SK-N-SH (cell line): Measurements from ENCODE around the gene PLXNA4. TPM values are rescaled to one million over a fixed set of nuclear protein-coding genes. Genes with fewer than 3 reads are reported as not detected.

ENCODE experiments used
- CTCF ChIA-PET: fragments of 300-600, 350-600 bp; formaldehyde crosslinking; extraction: SDS; loops from one replicate; lab custom pipeline; 2021; lab: Yijun Ruan, JAX
- POLR2A ChIA-PET: fragments of 350-600 bp; sonication (Branson Sonifier 250); formaldehyde crosslinking; extraction: SDS; loops from one replicate; lab custom pipeline; 2020; ENCODE audit warnings: antibody characterized with exemption, inconsistent platforms; lab: Yijun Ruan, JAX
- DNase-seq: peaks from one replicate; pipeline ENCODE4 v3.0.0; 2012
- H2AFZ ChIP-seq: fragments of 200-600 bp; sonication (generic); 2 replicates; pipeline ENCODE4 v1.8.1; 2016; ENCODE audit warnings: antibody characterized with exemption, mild to moderate bottlenecking, low read depth
- H3F3A ChIP-seq: fragments of 200-600 bp; sonication (generic); replicated peaks from 2 replicates; pipeline ENCODE3; 2016; ENCODE audit warnings: antibody characterized with exemption, mild to moderate bottlenecking; ENCODE audit not compliant: insufficient read depth
- H3K27ac ChIP-seq, 2 experiments: fragments of 200-500 bp in 1 of 2; fragments of 200-600 bp in 1 of 2; sonication (Bioruptor generic) in 1 of 2; sonication (generic), shearing (Covaris generic) in 1 of 2; 2 replicates each; pipeline versions ENCODE4 v1.5.1 to v1.6.1; 2014 to 2016; ENCODE audit warnings: low read depth in 2 of 2, inconsistent platforms in 1 of 2, low read length in 1 of 2, mild to moderate bottlenecking in 1 of 2, mixed read lengths in 1 of 2
- H3K27me3 ChIP-seq: fragments of 200-600 bp; sonication (generic), shearing (Covaris generic); 2 replicates; pipeline ENCODE4 v1.6.1; 2016; ENCODE audit warnings: mixed run types; ENCODE audit not compliant: insufficient read depth
- H3K36me3 ChIP-seq, 2 experiments: fragments of 200-500 bp in 1 of 2; fragments of 200-600 bp in 1 of 2; sonication (Bioruptor generic) in 1 of 2; sonication (generic) in 1 of 2; replicated peaks in 1 of 2; 2 replicates each; pipeline versions ENCODE3 to v1.5.1; 2014 to 2016; ENCODE audit warnings: low read length in 1 of 2, mild to moderate bottlenecking in 1 of 2; ENCODE audit not compliant: insufficient read depth in 2 of 2, control insufficient read depth in 1 of 2
- H3K4me1 ChIP-seq, 2 experiments: fragments of 200-500 bp in 1 of 2; fragments of 200-600 bp in 1 of 2; sonication (Bioruptor generic) in 1 of 2; sonication (generic), shearing (Covaris generic) in 1 of 2; 2 replicates each; pipeline versions ENCODE4 v1.5.1 to v1.6.1; 2014 to 2016; ENCODE audit warnings: low read depth in 1 of 2, low read length in 1 of 2, mixed run types in 1 of 2; ENCODE audit not compliant: insufficient read depth in 2 of 2, control insufficient read depth in 1 of 2
- H3K4me2 ChIP-seq: fragments of 200-600 bp; sonication (generic), shearing (Covaris generic); 2 replicates; pipeline ENCODE4 v1.6.1; 2017; ENCODE audit warnings: mixed run types
- H3K4me3 ChIP-seq, 2 experiments: fragments of 200-500 bp in 1 of 2; fragments of 200-600 bp in 1 of 2; sonication (Bioruptor generic) in 1 of 2; sonication (generic), shearing (Covaris generic) in 1 of 2; 2 replicates each; pipeline versions ENCODE4 v1.5.1 to v1.8.1; 2014 to 2016; ENCODE audit warnings: low read depth in 2 of 2, inconsistent platforms in 1 of 2, low read length in 1 of 2, mild to moderate bottlenecking in 1 of 2, mixed read lengths in 1 of 2, moderate library complexity in 1 of 2
- H3K79me2 ChIP-seq: fragments of 200-600 bp; sonication (generic); 2 replicates; pipeline ENCODE4 v1.8.1; 2017; ENCODE audit warnings: mild to moderate bottlenecking; ENCODE audit not compliant: insufficient read depth
- H3K9ac ChIP-seq: fragments of 200-600 bp; sonication (generic); 2 replicates; pipeline ENCODE4 v1.6.1; 2017; ENCODE audit warnings: mixed run types
- H3K9me2 ChIP-seq: fragments of 200-600 bp; sonication (generic); 2 replicates; pipeline ENCODE4 v1.6.1; 2017; ENCODE audit warnings: mixed run types
- H3K9me3 ChIP-seq: fragments of 200-600 bp; sonication (generic); 2 replicates; pipeline ENCODE4 v1.6.1; 2017; ENCODE audit warnings: mixed run types, mild to moderate bottlenecking, moderate library complexity
- H4K20me1 ChIP-seq: fragments of 200-600 bp; sonication (generic); 2 replicates; pipeline ENCODE4 v1.6.1; 2017; ENCODE audit warnings: mild to moderate bottlenecking, mixed run types; ENCODE audit not compliant: insufficient read depth
- CHD2 ChIP-seq: fragments of 150-350 bp; IDR thresholded peaks from 2 replicates; pipeline ENCODE4 v1.6.1; 2018; ENCODE audit warnings: low read length; ENCODE audit not compliant: partially characterized antibody
- ELF1 ChIP-seq: IDR thresholded peaks from 2 replicates; pipeline ENCODE4 v1.4.0; 2012
- EP300 ChIP-seq, 2 experiments: IDR thresholded peaks; 2 replicates each; pipeline versions ENCODE4 v1.4.0 to v1.6.1; 2012; ENCODE audit warnings: borderline replicate concordance in 1 of 2, low read depth in 1 of 2, low read length in 1 of 2
- EZH2phosphoT487 ChIP-seq: fragments of 200-600 bp; sonication (generic); IDR thresholded peaks from 2 replicates; pipeline ENCODE4 v1.6.1; 2017; ENCODE audit warnings: low read depth, mixed run types, mild to moderate bottlenecking, antibody characterized with exemption, moderate library complexity, borderline replicate concordance
- FOXM1 ChIP-seq: IDR thresholded peaks from 2 replicates; pipeline ENCODE4 v1.4.0; 2012; ENCODE audit warnings: low read depth, mild to moderate bottlenecking
- GATA2 ChIP-seq: sonication (generic); formaldehyde crosslinking; IDR thresholded peaks from 2 replicates; pipeline ENCODE4 v1.5.0; 2020; ENCODE audit warnings: mild to moderate bottlenecking, missing genetic modification reagents
- JUND ChIP-seq: IDR thresholded peaks from 2 replicates; pipeline ENCODE4 v1.4.0; 2012
- MEF2A ChIP-seq: IDR thresholded peaks from 2 replicates; pipeline ENCODE4 v1.4.0; 2012; ENCODE audit warnings: low read depth, borderline replicate concordance
- NRF1 ChIP-seq: IDR thresholded peaks from 2 replicates; pipeline ENCODE4 v1.6.1; 2012; ENCODE audit warnings: low read depth, mild to moderate bottlenecking, low read length
- RAD21 ChIP-seq: IDR thresholded peaks from 2 replicates; pipeline ENCODE4 v1.6.1; 2012; ENCODE audit warnings: mild to moderate bottlenecking, low read length
- RCOR1 ChIP-seq: fragments of 150-350 bp; IDR thresholded peaks from 2 replicates; pipeline ENCODE4 v1.6.1; 2017; ENCODE audit warnings: antibody characterized with exemption, low read length
- RFX5 ChIP-seq: IDR thresholded peaks from 2 replicates; pipeline ENCODE4 v1.6.1; 2012; ENCODE audit warnings: mild to moderate bottlenecking, improper control_type of control experiment, low read length
- RXRA ChIP-seq: IDR thresholded peaks from 2 replicates; pipeline ENCODE4 v1.4.0; 2012; ENCODE audit warnings: low read depth, mild to moderate bottlenecking, borderline replicate concordance
- SIN3A ChIP-seq: IDR thresholded peaks from 2 replicates; pipeline ENCODE4 v1.6.1; 2012; ENCODE audit warnings: low read depth, mild to moderate bottlenecking, low read length, moderate library complexity, borderline replicate concordance
- SMC3 ChIP-seq: IDR thresholded peaks from 2 replicates; pipeline ENCODE4 v1.6.1; 2012; ENCODE audit warnings: low read depth, low read length, improper control_type of control experiment
- TCF12 ChIP-seq: IDR thresholded peaks from 2 replicates; pipeline ENCODE4 v1.4.0; 2012
- YY1 ChIP-seq: IDR thresholded peaks from 2 replicates; pipeline ENCODE4 v1.4.0; 2012; ENCODE audit warnings: low read depth, mild to moderate bottlenecking
- WGBS: methylation state at CpG from one replicate; pipeline ENCODE4 v1.1.6; 2017; ENCODE audit warnings: low lambda C conversion rate; 5-methylcytosine and 5-hydroxymethylcytosine counted together
- polyA plus RNA-seq, 3 experiments: library from polyadenylated mRNA; depleted of rRNA; stranded (reverse); fragments of >200 nt; gene quantifications; 2 replicates each; pipeline ENCODE4 v1.2.3, GENCODE V29; 2012
- TF ChIP-seq, protein P1 (sequence below): fragments of 150-350 bp; IDR thresholded peaks from 2 replicates; pipeline ENCODE4 v1.6.1; 2016; ENCODE audit warnings: mild to moderate bottlenecking, low read depth, low read length
- TF ChIP-seq, protein P2 (sequence below): IDR thresholded peaks from 2 replicates; pipeline ENCODE4; 2012
- TF ChIP-seq, protein P3 (sequence below): IDR thresholded peaks from 2 replicates; pipeline ENCODE4 v1.4.0; 2012; ENCODE audit warnings: low read depth, borderline replicate concordance

The PLXNA4 gene
- polyA plus RNA-seq, 1 of the 3 experiments (the other 2 are of a cell fraction): 2.4 TPM

DNA sequence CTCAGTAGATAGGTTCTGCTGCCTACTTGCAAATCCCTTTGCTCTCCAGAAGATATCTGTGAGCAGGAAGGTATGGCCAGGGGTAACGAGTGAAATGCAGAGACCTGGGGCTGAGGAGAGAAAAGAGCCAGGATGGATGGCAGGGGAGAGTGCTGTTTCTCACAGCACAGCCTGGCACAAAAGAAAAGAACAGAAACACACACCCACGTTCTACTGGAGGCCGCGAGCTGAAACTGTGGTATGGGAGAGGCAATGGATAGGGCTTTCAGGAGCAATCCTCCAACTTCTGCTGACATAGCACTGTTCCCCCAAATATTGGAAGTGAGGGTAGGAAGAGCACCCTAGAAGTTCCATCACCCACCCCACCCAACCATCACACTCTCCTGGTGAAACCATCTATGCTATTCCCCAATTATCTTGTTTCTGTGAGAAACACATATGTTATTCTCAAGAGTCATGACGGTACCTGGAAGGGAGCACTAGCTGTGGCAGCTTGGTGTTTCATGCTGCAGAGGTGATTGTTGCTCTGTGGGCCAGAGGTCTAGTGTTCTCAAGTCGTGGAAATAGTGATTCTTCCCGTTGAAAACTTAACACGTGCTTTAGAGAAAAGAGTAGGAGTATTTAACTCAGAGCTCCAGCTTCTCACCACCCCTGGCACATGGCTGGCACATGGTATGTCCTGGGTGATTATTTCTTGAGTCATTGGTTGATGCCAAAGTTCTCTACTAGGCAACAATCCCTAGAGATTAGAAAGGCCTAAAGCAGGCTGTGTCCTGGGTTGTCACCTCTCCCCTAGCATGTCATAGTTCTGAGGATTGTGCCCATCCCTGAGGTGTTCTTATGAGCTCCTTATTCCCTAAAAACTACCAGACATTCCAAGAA lies 198.3 kb downstream of the PLXNA4 start:
- no peak overlapping the region for H3K4me2 ChIP-seq
- H3K36me3 ChIP-seq: no peaks in the 10 kb centered on the region
- H3K79me2 ChIP-seq: no peaks in the 10 kb centered on the region
- no peak overlapping the region for H3K9ac ChIP-seq
- no peak overlapping the region for H2AFZ ChIP-seq
- DNase-seq: no peak
- CTCF ChIA-PET: interaction anchor here (0.7 to 1.8 kb wide), 5 partner anchors 8 to 689 kb away, joined by 3 to 6 read pairs (median 4); no protein-coding TSS in a partner anchor
- TF ChIP-seq TCF12 (no peak), FOXM1 (no peak), SMC3 (no peak), NRF1 (no peak), MEF2A (no peak), RAD21 (no peak), EZH2phosphoT487 (no peak), JUND (no peak), RFX5 (no peak), CHD2 (no peak), EP300 (IDR thresholded peaks at IDR 0.05; ENCODE audit: borderline replicate concordance in 1 of 2, low read depth in 1 of 2, low read length in 1 of 2) (no peak), ELF1 (no peak), YY1 (no peak), RXRA (no peak), GATA2 (CRISPR knock-in tag) (no peak), SIN3A (no peak), RCOR1 (no peak)
- TF ChIP-seq, protein P1, sequence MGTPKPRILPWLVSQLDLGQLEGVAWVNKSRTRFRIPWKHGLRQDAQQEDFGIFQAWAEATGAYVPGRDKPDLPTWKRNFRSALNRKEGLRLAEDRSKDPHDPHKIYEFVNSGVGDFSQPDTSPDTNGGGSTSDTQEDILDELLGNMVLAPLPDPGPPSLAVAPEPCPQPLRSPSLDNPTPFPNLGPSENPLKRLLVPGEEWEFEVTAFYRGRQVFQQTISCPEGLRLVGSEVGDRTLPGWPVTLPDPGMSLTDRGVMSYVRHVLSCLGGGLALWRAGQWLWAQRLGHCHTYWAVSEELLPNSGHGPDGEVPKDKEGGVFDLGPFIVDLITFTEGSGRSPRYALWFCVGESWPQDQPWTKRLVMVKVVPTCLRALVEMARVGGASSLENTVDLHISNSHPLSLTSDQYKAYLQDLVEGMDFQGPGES: no peak
- TF ChIP-seq, protein P2, sequence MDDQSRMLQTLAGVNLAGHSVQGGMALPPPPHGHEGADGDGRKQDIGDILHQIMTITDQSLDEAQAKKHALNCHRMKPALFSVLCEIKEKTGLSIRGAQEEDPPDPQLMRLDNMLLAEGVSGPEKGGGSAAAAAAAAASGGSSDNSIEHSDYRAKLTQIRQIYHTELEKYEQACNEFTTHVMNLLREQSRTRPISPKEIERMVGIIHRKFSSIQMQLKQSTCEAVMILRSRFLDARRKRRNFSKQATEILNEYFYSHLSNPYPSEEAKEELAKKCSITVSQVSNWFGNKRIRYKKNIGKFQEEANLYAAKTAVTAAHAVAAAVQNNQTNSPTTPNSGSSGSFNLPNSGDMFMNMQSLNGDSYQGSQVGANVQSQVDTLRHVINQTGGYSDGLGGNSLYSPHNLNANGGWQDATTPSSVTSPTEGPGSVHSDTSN: no peak
- TF ChIP-seq, protein P3, sequence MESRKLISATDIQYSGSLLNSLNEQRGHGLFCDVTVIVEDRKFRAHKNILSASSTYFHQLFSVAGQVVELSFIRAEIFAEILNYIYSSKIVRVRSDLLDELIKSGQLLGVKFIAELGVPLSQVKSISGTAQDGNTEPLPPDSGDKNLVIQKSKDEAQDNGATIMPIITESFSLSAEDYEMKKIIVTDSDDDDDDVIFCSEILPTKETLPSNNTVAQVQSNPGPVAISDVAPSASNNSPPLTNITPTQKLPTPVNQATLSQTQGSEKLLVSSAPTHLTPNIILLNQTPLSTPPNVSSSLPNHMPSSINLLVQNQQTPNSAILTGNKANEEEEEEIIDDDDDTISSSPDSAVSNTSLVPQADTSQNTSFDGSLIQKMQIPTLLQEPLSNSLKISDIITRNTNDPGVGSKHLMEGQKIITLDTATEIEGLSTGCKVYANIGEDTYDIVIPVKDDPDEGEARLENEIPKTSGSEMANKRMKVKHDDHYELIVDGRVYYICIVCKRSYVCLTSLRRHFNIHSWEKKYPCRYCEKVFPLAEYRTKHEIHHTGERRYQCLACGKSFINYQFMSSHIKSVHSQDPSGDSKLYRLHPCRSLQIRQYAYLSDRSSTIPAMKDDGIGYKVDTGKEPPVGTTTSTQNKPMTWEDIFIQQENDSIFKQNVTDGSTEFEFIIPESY: no peak
- H3K9me3 ChIP-seq: no peaks in the 10 kb centered on the region
- POLR2A ChIA-PET: interaction anchor here (0.6 kb wide), 1 partner anchor 240 kb away, joined by 5 read pairs; no protein-coding TSS in a partner anchor
- H4K20me1 ChIP-seq: no peaks in the 10 kb centered on the region
- no peak overlapping the region for H3K4me3 ChIP-seq
- peaks cover 0 to 48% of the 10 kb centered on the region in 2 experiments; a peak in 2 of 4 replicates for H3K4me1 ChIP-seq
- WGBS: 69% methylated on average over 8 of the region's 8 CpGs
- peak overlapping the region in 1 of 2 experiments; percentile 67; a peak in 1 of 4 replicates for H3K27ac ChIP-seq
- H3K9me2 ChIP-seq: no peaks in the 10 kb centered on the region
- no peaks in the 10 kb centered on the region for H3F3A ChIP-seq
- H3K27me3 ChIP-seq: no peaks in the 10 kb centered on the region
